ENCODE data around the gene RAMP1. TPM values are rescaled to one million over a fixed set of nuclear protein-coding genes. Genes with fewer than 3 reads are reported as not detected.
"Not testable (repeated sequence)": the region's sequence is repeated elsewhere in the genome, so short reads cannot be mapped to it uniquely, and the experiment has no call there.

RAMP1 gene
- total RNA-seq, 6 experiments from 2014 or later = 10.1 to 75.2 (median 37.5) TPM

DNA sequence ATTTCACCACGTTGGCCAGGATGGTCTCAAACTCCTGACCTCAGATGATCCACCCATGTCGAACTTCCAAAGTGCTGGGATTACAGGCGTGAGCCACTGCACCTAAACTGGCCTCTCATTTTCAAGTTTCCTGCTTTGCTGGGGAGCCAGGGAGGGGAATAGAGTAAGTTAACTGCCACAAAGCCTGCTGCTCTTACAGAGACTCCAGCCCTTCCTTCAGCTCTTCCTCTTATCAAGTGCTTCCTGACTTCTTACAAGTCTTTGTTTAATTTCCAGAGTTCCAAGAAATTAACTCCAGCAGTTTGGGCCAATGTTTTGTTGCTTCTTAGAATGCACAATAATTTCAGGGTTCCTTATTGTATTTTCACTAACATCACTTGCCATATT is 83.1 kb downstream of the RAMP1 start:
- Histone ChIP-seq H3K9me3 (no peaks in the 10 kb centered on the region), H3K27me3 (no peaks in the 10 kb centered on the region), H3K4me3 (no peak overlapping the region), H3K36me3 (no peaks in the 10 kb centered on the region), H3K4me1 (no peaks in the 10 kb centered on the region), H3K27ac (no peak overlapping the region)
- no peak for TF ChIP-seq POLR2A (IDR thresholded peaks at IDR 0.05)
- TF ChIP-seq, protein P1, sequence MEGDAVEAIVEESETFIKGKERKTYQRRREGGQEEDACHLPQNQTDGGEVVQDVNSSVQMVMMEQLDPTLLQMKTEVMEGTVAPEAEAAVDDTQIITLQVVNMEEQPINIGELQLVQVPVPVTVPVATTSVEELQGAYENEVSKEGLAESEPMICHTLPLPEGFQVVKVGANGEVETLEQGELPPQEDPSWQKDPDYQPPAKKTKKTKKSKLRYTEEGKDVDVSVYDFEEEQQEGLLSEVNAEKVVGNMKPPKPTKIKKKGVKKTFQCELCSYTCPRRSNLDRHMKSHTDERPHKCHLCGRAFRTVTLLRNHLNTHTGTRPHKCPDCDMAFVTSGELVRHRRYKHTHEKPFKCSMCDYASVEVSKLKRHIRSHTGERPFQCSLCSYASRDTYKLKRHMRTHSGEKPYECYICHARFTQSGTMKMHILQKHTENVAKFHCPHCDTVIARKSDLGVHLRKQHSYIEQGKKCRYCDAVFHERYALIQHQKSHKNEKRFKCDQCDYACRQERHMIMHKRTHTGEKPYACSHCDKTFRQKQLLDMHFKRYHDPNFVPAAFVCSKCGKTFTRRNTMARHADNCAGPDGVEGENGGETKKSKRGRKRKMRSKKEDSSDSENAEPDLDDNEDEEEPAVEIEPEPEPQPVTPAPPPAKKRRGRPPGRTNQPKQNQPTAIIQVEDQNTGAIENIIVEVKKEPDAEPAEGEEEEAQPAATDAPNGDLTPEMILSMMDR (IDR thresholded peaks at IDR 0.05) = no peak
- no peak for DNase-seq
- 58% methylated on average over 3 of the region's 3 CpGs for WGBS (ENCODE audit: insufficient coverage, low coverage, low lambda C conversion rate, missing lambda C conversion rate)
- ATAC-seq = peak; percentile 21 to 54 (median 47)
- intact Hi-C loops (cut with DNase I) = no loop called here

DNA sequence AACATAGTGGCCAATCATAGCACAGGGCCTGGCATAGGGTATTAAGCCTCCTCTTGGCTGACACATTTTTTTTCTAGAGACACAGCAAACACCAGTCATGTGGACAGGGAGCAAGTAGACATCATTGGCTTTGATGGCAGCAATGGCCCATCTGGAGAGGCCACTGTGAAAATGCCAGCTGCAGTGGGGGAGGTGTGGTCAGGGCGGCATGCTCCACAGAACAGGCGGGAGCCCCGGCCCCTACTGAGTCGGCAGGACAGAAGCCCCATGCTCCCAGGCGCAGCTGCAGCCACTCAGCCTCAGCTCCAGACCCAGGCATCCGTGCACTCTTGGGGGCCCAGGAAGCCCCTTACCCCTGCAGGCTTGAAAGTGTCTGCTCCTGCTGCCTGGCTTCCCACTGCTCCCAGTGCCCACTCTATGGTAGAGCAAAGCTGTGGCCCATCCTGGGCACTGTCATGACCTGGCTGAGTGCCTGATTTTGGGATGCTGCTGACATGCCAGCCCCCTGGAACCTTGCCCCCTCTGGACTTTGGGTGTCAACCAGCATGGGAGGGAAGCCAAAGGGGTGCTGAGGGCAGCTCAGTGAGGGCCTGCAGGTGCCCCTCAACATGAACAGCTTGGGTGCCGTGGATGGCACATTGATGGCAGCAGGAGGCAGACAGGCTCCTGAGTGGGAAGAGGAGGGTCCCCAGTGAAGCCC is 84.1 kb downstream of the RAMP1 start:
- no peak overlapping the region for H3K4me3 ChIP-seq
- no CpG with 5 or more reads among the region's 7 CpGs for WGBS (ENCODE audit: insufficient coverage, low coverage, low lambda C conversion rate, missing lambda C conversion rate)
- no peaks in the 10 kb centered on the region for H3K9me3 ChIP-seq
- H3K27me3 ChIP-seq = no peaks in the 10 kb centered on the region
- DNase-seq = no peak
- intact Hi-C loops (cut with DNase I) = no loop called here
- H3K36me3 ChIP-seq = no peaks in the 10 kb centered on the region
- no peak for TF ChIP-seq POLR2A (IDR thresholded peaks at IDR 0.05)
- TF ChIP-seq, protein P1 (IDR thresholded peaks at IDR 0.05) = no peak
- ATAC-seq = no peak
- no peaks in the 10 kb centered on the region for H3K4me1 ChIP-seq
- no peak overlapping the region for H3K27ac ChIP-seq

DNA sequence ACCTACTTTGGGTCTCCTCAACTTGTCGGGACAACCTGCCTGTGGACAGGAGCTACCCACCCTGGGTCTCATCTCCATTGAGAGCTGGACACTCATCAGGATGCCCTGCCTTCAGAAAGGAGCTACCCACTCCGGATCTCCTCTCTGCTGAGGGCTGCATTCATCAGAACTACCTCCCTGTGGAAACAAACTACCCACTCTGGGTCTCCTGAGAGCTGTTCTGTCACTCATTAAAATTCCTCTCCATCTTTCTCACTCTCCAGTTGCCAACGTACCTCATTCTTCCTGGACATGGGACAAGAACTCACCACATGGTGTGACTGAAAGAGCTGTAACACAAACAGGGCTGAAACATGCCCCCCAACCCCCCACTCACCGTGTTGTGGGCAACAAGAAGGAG is 84.9 kb downstream of the RAMP1 start:
- WGBS (ENCODE audit: insufficient coverage, low coverage, low lambda C conversion rate, missing lambda C conversion rate) = 68% methylated on average over 3 of the region's 4 CpGs
- TF ChIP-seq, protein P1 (IDR thresholded peaks at IDR 0.05) = no peak
- no peak for TF ChIP-seq POLR2A (IDR thresholded peaks at IDR 0.05)
- intact Hi-C loops (cut with DNase I) = no loop called here
- ATAC-seq (no peak), DNase-seq (no peak)
- Histone ChIP-seq H3K4me3 (no peak overlapping the region), H3K9me3 (no peaks in the 10 kb centered on the region), H3K4me1 (no peaks in the 10 kb centered on the region), H3K27ac (no peak overlapping the region), H3K27me3 (no peaks in the 10 kb centered on the region), H3K36me3 (no peaks in the 10 kb centered on the region)

DNA sequence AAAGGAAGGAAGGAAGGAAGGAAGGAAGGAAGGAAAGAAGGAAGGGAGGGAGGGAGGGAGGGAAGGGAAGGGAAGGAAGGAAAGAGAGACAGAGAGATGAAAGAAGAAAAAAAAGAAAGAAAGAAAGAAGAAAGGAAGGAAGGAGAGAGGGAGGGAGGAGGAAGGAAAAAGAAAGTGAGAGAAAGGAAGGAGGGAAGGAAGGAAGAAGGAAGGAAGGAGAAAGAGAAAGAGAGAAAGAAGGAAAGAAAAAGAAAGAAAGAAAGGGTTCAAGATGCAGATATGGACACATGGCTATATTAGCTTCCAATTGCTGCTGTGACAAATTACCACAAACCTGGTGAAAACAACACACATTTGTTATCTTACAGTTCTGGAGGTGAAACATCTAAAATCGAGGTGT is 87.0 kb downstream of the RAMP1 start:
- DNase-seq = no peak
- ATAC-seq = no peak
- Histone ChIP-seq H3K9me3 (no peaks in the 10 kb centered on the region), H3K4me3 (no peak overlapping the region), H3K36me3 (no peaks in the 10 kb centered on the region), H3K27me3 (no peaks in the 10 kb centered on the region), H3K4me1 (no peaks in the 10 kb centered on the region), H3K27ac (no peak overlapping the region)
- no peak for TF ChIP-seq POLR2A (IDR thresholded peaks at IDR 0.05)
- TF ChIP-seq, protein P1 (IDR thresholded peaks at IDR 0.05) = no peak
- 50% methylated on average over 1 of the region's 1 CpG for WGBS (ENCODE audit: insufficient coverage, low coverage, low lambda C conversion rate, missing lambda C conversion rate)
- intact Hi-C loops (cut with DNase I) = no loop called here

DNA sequence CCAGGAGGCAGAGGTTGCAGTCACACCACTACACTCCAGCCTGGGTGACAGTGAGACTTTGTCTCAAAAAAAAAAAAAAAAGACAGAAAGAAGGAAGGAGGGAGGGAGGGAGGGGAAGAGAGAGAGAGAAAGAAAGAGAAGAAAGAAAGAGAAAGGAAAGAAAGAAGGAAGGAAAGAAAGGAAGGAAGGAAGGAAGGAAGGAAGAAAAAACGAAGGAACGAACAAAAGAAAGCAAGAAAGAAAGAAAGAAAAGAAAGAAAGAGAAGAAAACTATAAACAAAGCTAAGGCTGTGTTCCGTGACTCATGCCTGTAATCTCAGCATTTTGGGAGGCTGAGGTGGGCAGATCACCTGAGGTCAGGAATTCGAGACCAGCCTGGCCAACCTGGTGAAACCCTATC is 91.9 kb downstream of the RAMP1 start:
- intact Hi-C loops (cut with DNase I); H3K4me1 ChIP-seq; DNase-seq; ATAC-seq; H3K36me3 ChIP-seq; H3K4me3 ChIP-seq; H3K9me3 ChIP-seq; H3K27ac ChIP-seq; H3K27me3 ChIP-seq: not testable (repeated sequence)
- WGBS (ENCODE audit: insufficient coverage, low coverage, low lambda C conversion rate, missing lambda C conversion rate) = 71% methylated on average over 4 of the region's 4 CpGs

Data from right lobe of liver (tissue), 6 donors.